RWPE2 (cell line): ENCODE data around the gene LHB.
A peak's percentile ranks its signal among the peaks of the same experiment; 100 is the strongest.

Experiments
- ATAC-seq: fragments of 200-7000 bp; cut with Tn5 transposase; 3 replicates; pipeline ENCODE4 v1.9.1; 2021; ENCODE audit warnings: low read depth
- DNase-seq: peaks from one replicate; pipeline ENCODE4 v3.0.0-alpha.2; 2020; ENCODE audit warnings: low spot score
- H3K27ac ChIP-seq: fragments of 450-650 bp; 2 replicates; pipeline ENCODE4 v1.5.1; 2017; ENCODE audit warnings: mild to moderate bottlenecking; ENCODE audit not compliant: poor library complexity, severe bottlenecking
- H3K27me3 ChIP-seq: fragments of 250-450 bp; sonication (Bioruptor Pico); 2 replicates; pipeline ENCODE4 v1.5.1; 2021; ENCODE audit warnings: mild to moderate bottlenecking, moderate library complexity; ENCODE audit not compliant: insufficient read depth, poor library complexity, severe bottlenecking
- H3K36me3 ChIP-seq: fragments of 250-450 bp; sonication (Bioruptor Pico); 2 replicates; pipeline ENCODE4 v1.5.1; 2020; ENCODE audit warnings: low read depth, mild to moderate bottlenecking, moderate library complexity
- H3K4me1 ChIP-seq: fragments of 250-450 bp; sonication (Bioruptor Pico); 2 replicates; pipeline ENCODE4 v1.5.1; 2021; ENCODE audit warnings: mild to moderate bottlenecking, moderate library complexity; ENCODE audit not compliant: insufficient read depth, poor library complexity, severe bottlenecking
- H3K4me3 ChIP-seq: fragments of 250-450 bp; sonication (Bioruptor Pico); 2 replicates; pipeline ENCODE4 v1.5.1; 2021; ENCODE audit warnings: mild to moderate bottlenecking, moderate library complexity; ENCODE audit not compliant: severe bottlenecking
- H3K9me3 ChIP-seq: fragments of 250-450 bp; sonication (Bioruptor Pico); 2 replicates; pipeline ENCODE4 v1.5.1; 2021; ENCODE audit warnings: mild to moderate bottlenecking, moderate library complexity; ENCODE audit not compliant: severe bottlenecking
- CTCF ChIP-seq: fragments of 450-650 bp; IDR thresholded peaks from one replicate; pipeline ENCODE4 v1.5.1; 2017; ENCODE audit warnings: mild to moderate bottlenecking, moderate library complexity; ENCODE audit not compliant: poor library complexity, severe bottlenecking

Gene LHB

GRCh38 chr19:48985711-48986110 lies 31.2 kb downstream of the LHB start:
- DNase-seq = no peak
- H3K27me3 ChIP-seq = no peaks in the 10 kb centered on the region
- peaks cover 57% of the 10 kb centered on the region for H3K36me3 ChIP-seq
- H3K4me3 ChIP-seq = no peak overlapping the region
- H3K27ac ChIP-seq = no peak overlapping the region
- H3K9me3 ChIP-seq = no peaks in the 10 kb centered on the region
- ATAC-seq = no peak
- no peaks in the 10 kb centered on the region for H3K4me1 ChIP-seq
- TF ChIP-seq CTCF = no peak

- no peak overlapping the region for H3K27ac ChIP-seq
- no peak for TF ChIP-seq CTCF
- peaks cover 49% of the 10 kb centered on the region for H3K36me3 ChIP-seq
- no peaks in the 10 kb centered on the region for H3K27me3 ChIP-seq
- peaks cover 18% of the 10 kb centered on the region for H3K4me1 ChIP-seq
- no peak for DNase-seq
- ATAC-seq = no peak
- H3K4me3 ChIP-seq = no peak overlapping the region
- no peaks in the 10 kb centered on the region for H3K9me3 ChIP-seq
These were observed 34.6 kb downstream of the LHB start for GRCh38 chr19:48982280-48982679.

- Histone ChIP-seq H3K4me1 (peaks cover 20% of the 10 kb centered on the region), H3K27me3 (no peaks in the 10 kb centered on the region), H3K9me3 (no peaks in the 10 kb centered on the region), H3K4me3 (no peak overlapping the region), H3K27ac (peak overlapping the region; percentile 30), H3K36me3 (peaks cover 51% of the 10 kb centered on the region)
- no peak for TF ChIP-seq CTCF
- ATAC-seq = no peak
- DNase-seq = no peak
These were observed 39.8 kb downstream of the LHB start for GRCh38 chr19:48977061-48977460.

- DNase-seq (no peak), ATAC-seq (no peak)
- Histone ChIP-seq H3K27me3 (no peaks in the 10 kb centered on the region), H3K27ac (no peak overlapping the region), H3K36me3 (peaks cover 54% of the 10 kb centered on the region), H3K4me1 (peaks cover 20% of the 10 kb centered on the region), H3K4me3 (no peak overlapping the region), H3K9me3 (no peaks in the 10 kb centered on the region)
- TF ChIP-seq CTCF = no peak
These were observed 40.7 kb downstream of the LHB start for GRCh38 chr19:48975947-48976847.

GRCh38 chr19:48970923-48971395 lies 45.9 kb downstream of the LHB start:
- Histone ChIP-seq H3K27ac (no peak overlapping the region), H3K9me3 (no peaks in the 10 kb centered on the region), H3K4me1 (no peaks in the 10 kb centered on the region), H3K27me3 (no peaks in the 10 kb centered on the region), H3K4me3 (no peak overlapping the region), H3K36me3 (peaks cover 70% of the 10 kb centered on the region)
- TF ChIP-seq CTCF = peak; percentile 80
- DNase-seq (no peak), ATAC-seq (peak; percentile 35; the same call in 1 of the 3 replicates)
